Cardiac muscle cell (in vitro differentiated cells and primary cell): ENCODE measurements around the gene DPPA5. TPM values are rescaled to one million over a fixed set of nuclear protein-coding genes. Genes with fewer than 3 reads are reported as not detected.

Experiments
- DNase-seq, 2 donors: peaks; one replicate each; pipeline versions ENCODE4 v3.0.0 to v3.0.0-alpha.2; 2010 to 2017; ENCODE audit warnings: low read depth in 1 of 2, low spot score in 1 of 2
- H3K27ac ChIP-seq: fragments of 200-600 bp; sonication (generic); 2 replicates; pipeline ENCODE4 v1.5.1; 2016
- H3K27me3 ChIP-seq: fragments of 200-600 bp; sonication (generic); 2 replicates; pipeline ENCODE4 v1.6.0; 2016; ENCODE audit warnings: control low read depth
- H3K36me3 ChIP-seq: fragments of 200-600 bp; sonication (generic); 2 replicates; pipeline ENCODE4 v1.5.1; 2016; ENCODE audit warnings: control low read depth
- H3K4me1 ChIP-seq: fragments of 200-600 bp; sonication (generic); 2 replicates; pipeline ENCODE4 v1.8.1; 2017; ENCODE audit warnings: low read depth, mild to moderate bottlenecking, mixed run types
- H3K4me3 ChIP-seq: fragments of 200-600 bp; sonication (generic); 2 replicates; pipeline ENCODE4 v1.5.1; 2016; ENCODE audit warnings: mild to moderate bottlenecking
- H3K9me3 ChIP-seq: fragments of 200-600 bp; sonication (generic); 2 replicates; pipeline ENCODE4 v1.5.1; 2017; ENCODE audit warnings: low read depth, mild to moderate bottlenecking, control low read depth
- polyA plus RNA-seq: library from polyadenylated mRNA; unstranded; fragments of >200 nt; fragmentation: Nextera tagmentation; extraction: Ambion mirVana; gene quantifications from 2 replicates; pipeline ENCODE4 v1.2.1, GENCODE V29; 2016
- total RNA-seq: library from RNA; depleted of rRNA; stranded (reverse); fragments of >200 nt; gene quantifications from 2 replicates; pipeline ENCODE4 v1.2.3, GENCODE V29; 2016
- TF ChIP-seq, protein P1 (sequence below): IDR thresholded peaks from 2 replicates; pipeline ENCODE4 v1.5.1; 2012; ENCODE audit warnings: low read depth, mild to moderate bottlenecking, low read length

DPPA5 gene
- total and polyA plus RNA-seq, 2 experiments from 2014 or later = not detected

- no peak overlapping the region for H3K27ac ChIP-seq
- H3K9me3 ChIP-seq = no peaks in the 10 kb centered on the region
- no peaks in the 10 kb centered on the region for H3K36me3 ChIP-seq
- TF ChIP-seq, protein P1, sequence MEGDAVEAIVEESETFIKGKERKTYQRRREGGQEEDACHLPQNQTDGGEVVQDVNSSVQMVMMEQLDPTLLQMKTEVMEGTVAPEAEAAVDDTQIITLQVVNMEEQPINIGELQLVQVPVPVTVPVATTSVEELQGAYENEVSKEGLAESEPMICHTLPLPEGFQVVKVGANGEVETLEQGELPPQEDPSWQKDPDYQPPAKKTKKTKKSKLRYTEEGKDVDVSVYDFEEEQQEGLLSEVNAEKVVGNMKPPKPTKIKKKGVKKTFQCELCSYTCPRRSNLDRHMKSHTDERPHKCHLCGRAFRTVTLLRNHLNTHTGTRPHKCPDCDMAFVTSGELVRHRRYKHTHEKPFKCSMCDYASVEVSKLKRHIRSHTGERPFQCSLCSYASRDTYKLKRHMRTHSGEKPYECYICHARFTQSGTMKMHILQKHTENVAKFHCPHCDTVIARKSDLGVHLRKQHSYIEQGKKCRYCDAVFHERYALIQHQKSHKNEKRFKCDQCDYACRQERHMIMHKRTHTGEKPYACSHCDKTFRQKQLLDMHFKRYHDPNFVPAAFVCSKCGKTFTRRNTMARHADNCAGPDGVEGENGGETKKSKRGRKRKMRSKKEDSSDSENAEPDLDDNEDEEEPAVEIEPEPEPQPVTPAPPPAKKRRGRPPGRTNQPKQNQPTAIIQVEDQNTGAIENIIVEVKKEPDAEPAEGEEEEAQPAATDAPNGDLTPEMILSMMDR = no peak
- no peak overlapping the region for H3K4me3 ChIP-seq
- DNase-seq = no peak
- no peaks in the 10 kb centered on the region for H3K4me1 ChIP-seq
- H3K27me3 ChIP-seq = no peaks in the 10 kb centered on the region
Measured at GRCh38 chr6:73377225-73377624, 23.1 kb upstream of the DPPA5 start.

GRCh38 chr6:73375216-73375615 is 21.1 kb upstream of the DPPA5 start:
- Histone ChIP-seq H3K4me3 (no peak overlapping the region), H3K36me3 (no peaks in the 10 kb centered on the region), H3K4me1 (no peaks in the 10 kb centered on the region), H3K9me3 (no peaks in the 10 kb centered on the region), H3K27me3 (no peaks in the 10 kb centered on the region), H3K27ac (no peak overlapping the region)
- TF ChIP-seq, protein P1 = no peak
- DNase-seq = no peak

DNA sequence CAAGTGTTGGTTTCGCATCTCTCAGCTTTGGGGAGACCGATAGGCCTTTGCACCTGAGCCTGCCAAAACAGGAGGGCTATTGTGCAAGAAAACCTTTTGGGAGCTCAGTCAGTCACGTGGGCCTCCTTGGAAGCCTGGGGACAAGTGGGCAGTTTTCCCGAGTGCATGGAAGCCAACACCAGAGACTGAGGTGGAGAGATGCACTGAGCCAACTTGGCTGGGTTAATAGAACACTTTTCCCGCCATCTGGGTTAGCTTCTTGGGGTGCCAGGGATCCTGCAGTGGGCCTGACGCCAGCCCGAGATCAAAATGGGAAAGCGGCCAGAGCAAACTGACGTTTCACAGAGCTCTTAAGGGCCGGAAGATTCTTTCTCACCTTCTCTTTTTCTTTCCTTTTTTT is 18.4 kb upstream of the DPPA5 start:
- Histone ChIP-seq H3K27ac (no peak overlapping the region), H3K4me1 (no peaks in the 10 kb centered on the region), H3K4me3 (no peak overlapping the region), H3K27me3 (no peaks in the 10 kb centered on the region), H3K36me3 (no peaks in the 10 kb centered on the region), H3K9me3 (no peaks in the 10 kb centered on the region)
- TF ChIP-seq, protein P1 = no peak
- no peak for DNase-seq

DNA sequence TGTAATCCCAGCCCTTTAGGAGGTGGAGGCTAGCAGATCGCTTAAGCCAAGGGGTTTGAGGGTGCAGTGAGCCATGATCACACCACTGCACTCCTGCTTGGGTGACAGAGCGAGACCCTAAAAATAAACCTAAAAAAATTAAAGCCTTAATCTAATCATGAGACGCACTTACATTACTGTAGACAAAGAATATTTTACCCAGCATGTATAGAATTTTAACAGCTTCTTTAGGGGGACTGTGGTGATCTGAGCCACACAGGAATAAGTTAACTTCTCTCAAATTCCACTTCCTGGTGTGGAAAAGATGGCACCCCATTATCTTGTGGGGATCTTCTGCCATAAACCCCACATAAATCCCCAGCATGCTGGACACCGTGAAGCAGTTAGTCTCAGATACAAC is 17.9 kb upstream of the DPPA5 start:
- no peaks in the 10 kb centered on the region for H3K27me3 ChIP-seq
- H3K27ac ChIP-seq = no peak overlapping the region
- H3K36me3 ChIP-seq = no peaks in the 10 kb centered on the region
- H3K4me3 ChIP-seq = no peak overlapping the region
- TF ChIP-seq, protein P1 = no peak
- no peaks in the 10 kb centered on the region for H3K4me1 ChIP-seq
- DNase-seq = no peak
- no peaks in the 10 kb centered on the region for H3K9me3 ChIP-seq

DNA sequence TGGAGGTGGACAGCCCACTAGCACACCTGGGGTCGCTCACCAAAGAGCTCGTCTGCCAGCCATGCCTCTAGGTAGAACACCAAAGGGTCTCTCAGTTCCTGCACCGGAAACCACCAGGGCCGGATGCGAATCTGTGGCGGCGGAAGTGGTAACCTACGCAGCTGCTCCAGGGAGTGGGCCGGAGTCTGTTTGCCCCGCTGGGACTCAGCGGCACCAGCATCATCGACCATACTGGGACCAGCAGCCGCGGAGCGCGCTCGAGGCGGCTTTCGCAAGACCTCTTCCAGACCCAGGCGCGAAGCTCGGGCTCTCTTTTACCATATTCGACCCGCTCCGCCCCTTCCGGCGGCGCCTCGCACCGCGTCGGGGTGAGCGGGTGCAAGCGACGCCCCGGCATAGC is 15.5 kb upstream of the DPPA5 start, which contains the start of gene OOEP:
TSS of gene OOEP (minus strand) at position 335 of the 400 bp plus-strand sequence. CDS start at position 230, 105 bp downstream.
- TF ChIP-seq, protein P1 = no peak

GRCh38 chr6:73369157-73369556 is 15.1 kb upstream of the DPPA5 start:
- H3K4me3 ChIP-seq = no peak overlapping the region
- TF ChIP-seq, protein P1 = no peak
- H3K9me3 ChIP-seq = no peaks in the 10 kb centered on the region
- no peaks in the 10 kb centered on the region for H3K4me1 ChIP-seq
- H3K27ac ChIP-seq = no peak overlapping the region
- H3K36me3 ChIP-seq = no peaks in the 10 kb centered on the region
- DNase-seq = no peak
- no peaks in the 10 kb centered on the region for H3K27me3 ChIP-seq

More for the DNA sequence above, 15.5 kb upstream of the DPPA5 start, which contains the start of gene OOEP:
- no peaks in the 10 kb centered on the region for H3K36me3 ChIP-seq
- no peaks in the 10 kb centered on the region for H3K27me3 ChIP-seq
- no peaks in the 10 kb centered on the region for H3K9me3 ChIP-seq
- H3K27ac ChIP-seq = no peak within 1 kb of the TSS
- H3K4me3 ChIP-seq = no peak within 1 kb of the TSS
- no peaks in the 10 kb centered on the region for H3K4me1 ChIP-seq
- DNase-seq = no peak
